Neural progenitor cell (in vitro differentiated cells): ENCODE data around the gene FGD3.

Experiments used
- CTCF ChIP-seq: fragments of 200-600 bp; sonication (generic); IDR thresholded peaks from 2 replicates; pipeline ENCODE4 v1.5.1; 2017; ENCODE audit warnings: antibody characterized with exemption, mild to moderate bottlenecking
- EZH2 ChIP-seq: fragments of 200-600 bp; sonication (generic); IDR thresholded peaks from 2 replicates; pipeline ENCODE4 v1.6.1; 2017; ENCODE audit warnings: antibody characterized with exemption, mild to moderate bottlenecking, moderate library complexity
- EZH2phosphoT487 ChIP-seq: fragments of 200-600 bp; sonication (generic); IDR thresholded peaks from 2 replicates; pipeline ENCODE4 v1.6.1; 2017; ENCODE audit warnings: antibody characterized with exemption

GRCh38 chr9:93005876-93006275 is 58.6 kb downstream of the FGD3 start:
- TF ChIP-seq CTCF (no peak), EZH2 (no peak), EZH2phosphoT487 (no peak)
